ENCODE data around the gene AGAP3.

AGAP3 gene

DNA sequence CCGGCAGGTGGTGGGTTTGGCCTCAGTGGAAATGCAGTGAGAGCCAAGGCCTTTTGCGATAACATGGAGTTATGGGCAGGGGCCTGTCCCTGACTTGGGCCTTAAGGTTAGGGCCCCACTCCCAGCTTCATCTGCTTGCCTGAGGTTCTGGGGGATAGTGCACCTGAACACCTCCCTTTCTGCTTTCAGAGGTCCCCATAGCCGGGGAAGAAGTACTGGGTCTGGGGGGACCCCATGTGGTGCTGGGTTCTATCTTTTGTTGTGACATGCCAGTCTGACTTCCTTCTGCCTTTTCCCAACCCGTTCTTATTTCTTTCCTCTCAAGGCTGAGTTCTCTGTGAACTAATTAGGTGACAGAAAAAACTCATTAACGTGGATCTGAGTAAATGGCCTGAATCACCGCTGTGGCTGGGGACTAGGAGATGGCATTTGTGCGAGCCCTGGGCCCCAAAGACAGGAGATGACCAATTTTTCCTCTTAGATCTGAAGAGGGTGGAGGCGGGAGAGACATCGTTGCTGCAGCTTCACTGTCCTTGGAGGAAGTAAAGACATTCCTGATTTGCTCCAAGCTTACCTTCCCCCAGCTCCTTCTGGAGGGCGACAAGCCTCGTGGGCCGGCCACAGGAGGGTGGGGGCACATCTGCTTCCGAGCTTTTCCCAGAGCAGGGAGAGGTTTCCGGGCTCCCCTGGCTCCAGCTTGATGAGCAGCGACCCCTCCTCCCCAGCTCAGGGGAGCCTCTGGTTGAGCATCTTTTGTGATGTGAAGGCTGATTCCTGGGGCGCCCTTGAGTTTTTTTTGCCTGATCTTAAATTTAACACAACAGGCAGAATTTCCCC, 2.0 kb downstream of the AGAP3 start:
- peak in 1 of 2 experiments; percentile 40 for DNase-seq

- no peak for DNase-seq
Observed at GRCh38 chr7:151088856-151089699, 2.8 kb downstream of the AGAP3 start.

- no peak for DNase-seq
Observed at GRCh38 chr7:151089893-151090730, 3.8 kb downstream of the AGAP3 start.

DNA sequence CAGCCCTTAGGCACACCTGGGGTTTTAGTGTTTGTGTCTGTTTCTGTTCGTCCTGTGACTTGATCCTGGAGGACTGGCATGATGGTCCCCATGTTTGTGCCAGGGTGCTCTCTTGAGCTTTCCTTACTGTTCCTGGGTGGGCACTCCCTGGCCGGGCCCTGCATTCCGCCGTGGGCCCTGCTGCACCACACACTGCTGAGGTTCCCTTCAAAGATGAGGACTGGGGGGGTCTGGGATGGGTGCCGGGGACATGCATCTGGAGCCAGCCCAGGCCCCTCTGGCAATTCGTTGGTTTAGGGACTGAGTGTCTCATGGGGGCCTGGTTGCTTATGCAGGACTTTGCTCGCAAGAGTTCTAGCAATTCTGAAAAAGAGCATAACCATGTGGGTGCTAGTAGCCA, 4.7 kb downstream of the AGAP3 start:
- no peak for DNase-seq

GRCh38 chr7:151091431-151091830, 5.2 kb downstream of the AGAP3 start:
- DNase-seq: no peak

- DNase-seq: no peak
Observed at GRCh38 chr7:151091988-151092387, 5.7 kb downstream of the AGAP3 start.

GRCh38 chr7:151093748-151094147, 7.5 kb downstream of the AGAP3 start:
- DNase-seq: no peak

GRCh38 chr7:151094675-151095074, 8.4 kb downstream of the AGAP3 start:
- DNase-seq: no peak

- DNase-seq: no peak
Observed at GRCh38 chr7:151095123-151095797, 9.0 kb downstream of the AGAP3 start.

- DNase-seq: no peak
Observed at GRCh38 chr7:151095828-151096475, 9.7 kb downstream of the AGAP3 start.

- no peak for DNase-seq
Observed at GRCh38 chr7:151099486-151100211, 13.4 kb downstream of the AGAP3 start.

DNA sequence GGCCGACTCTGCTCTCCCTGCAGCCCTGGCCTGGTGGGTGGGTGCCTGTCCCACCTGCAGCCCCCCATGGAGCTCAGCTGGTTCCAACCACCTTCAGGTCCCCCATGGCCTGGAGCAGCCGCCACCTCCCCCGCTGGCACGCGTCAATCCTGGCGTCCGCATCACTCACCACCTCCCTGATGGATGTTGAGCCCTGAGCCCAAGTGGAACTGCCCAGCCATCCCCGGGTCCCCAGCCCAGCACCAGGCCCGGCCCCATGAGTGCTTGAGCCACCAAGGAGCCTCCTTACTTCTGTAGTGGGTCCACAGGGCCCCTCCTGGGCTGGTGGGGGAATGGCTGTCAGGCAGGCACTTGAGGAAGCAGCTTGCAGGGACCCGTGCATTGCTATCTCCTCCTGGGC, 14.6 kb downstream of the AGAP3 start:
- no peak for DNase-seq

GRCh38 chr7:151101621-151102396, 15.5 kb downstream of the AGAP3 start:
- DNase-seq: no peak

- no peak for DNase-seq
Observed at GRCh38 chr7:151102991-151103390, 16.7 kb downstream of the AGAP3 start.

- no peak for DNase-seq
Observed at GRCh38 chr7:151103973-151104372, 17.7 kb downstream of the AGAP3 start.

DNA sequence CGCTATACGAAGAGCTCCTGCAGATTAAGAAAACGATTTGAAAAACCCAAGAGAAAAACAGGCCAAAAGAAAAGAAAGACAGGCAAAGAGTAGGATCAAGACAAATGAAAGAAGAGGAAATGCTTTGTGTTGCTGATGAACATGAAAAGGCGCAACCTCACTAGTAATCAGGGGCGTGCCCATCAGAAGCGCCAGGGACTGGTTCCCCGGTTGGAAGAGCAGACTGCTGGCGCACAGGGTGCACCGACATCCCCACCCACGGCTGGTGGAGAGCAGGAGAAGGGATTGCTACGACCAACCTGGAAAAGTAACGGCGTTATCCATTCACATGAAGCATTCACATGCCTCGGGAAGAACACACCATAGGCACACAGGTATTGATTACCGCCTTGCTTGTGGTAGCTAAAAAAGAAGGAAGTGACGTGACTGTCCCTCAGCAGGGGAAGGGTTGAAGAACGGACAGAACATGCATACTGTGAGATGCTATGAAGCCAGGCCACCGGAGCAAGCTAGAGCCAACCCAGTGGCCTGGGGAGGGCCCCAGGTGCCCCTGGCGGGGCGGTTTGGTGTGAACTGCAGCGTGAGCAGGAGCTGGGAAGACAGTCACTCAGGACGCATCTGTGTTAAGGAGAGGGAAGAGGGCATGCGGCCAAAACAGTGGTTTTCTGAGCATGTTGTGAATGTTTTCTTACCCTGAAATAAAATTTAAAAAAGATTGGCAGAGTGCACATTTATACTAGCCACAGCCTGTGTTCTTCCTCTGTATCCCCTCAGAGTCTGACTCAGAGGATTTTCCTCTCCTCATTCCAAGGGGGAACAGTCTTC, 18.3 kb downstream of the AGAP3 start:
- no peak for DNase-seq

DNA sequence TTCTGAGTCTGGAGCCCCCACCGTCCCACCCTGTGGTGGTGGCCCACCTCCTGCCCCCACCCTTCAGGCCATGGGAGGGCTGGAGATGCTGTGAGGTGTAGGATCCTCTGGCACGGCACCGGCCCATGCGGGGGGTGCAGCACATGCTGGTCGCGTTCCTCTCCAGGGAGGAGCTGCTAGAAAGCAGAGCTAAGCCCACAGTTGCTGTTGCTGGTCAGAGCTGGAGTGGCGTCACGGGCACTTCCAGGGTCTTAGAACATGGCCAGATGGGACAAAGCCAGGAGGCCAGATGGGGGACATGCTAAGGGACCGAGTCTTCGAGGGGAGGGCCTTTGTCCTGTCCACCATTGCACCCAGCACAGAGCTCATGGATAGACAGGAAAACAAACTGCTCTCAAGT, 21.6 kb downstream of the AGAP3 start:
- no peak for DNase-seq

DNA sequence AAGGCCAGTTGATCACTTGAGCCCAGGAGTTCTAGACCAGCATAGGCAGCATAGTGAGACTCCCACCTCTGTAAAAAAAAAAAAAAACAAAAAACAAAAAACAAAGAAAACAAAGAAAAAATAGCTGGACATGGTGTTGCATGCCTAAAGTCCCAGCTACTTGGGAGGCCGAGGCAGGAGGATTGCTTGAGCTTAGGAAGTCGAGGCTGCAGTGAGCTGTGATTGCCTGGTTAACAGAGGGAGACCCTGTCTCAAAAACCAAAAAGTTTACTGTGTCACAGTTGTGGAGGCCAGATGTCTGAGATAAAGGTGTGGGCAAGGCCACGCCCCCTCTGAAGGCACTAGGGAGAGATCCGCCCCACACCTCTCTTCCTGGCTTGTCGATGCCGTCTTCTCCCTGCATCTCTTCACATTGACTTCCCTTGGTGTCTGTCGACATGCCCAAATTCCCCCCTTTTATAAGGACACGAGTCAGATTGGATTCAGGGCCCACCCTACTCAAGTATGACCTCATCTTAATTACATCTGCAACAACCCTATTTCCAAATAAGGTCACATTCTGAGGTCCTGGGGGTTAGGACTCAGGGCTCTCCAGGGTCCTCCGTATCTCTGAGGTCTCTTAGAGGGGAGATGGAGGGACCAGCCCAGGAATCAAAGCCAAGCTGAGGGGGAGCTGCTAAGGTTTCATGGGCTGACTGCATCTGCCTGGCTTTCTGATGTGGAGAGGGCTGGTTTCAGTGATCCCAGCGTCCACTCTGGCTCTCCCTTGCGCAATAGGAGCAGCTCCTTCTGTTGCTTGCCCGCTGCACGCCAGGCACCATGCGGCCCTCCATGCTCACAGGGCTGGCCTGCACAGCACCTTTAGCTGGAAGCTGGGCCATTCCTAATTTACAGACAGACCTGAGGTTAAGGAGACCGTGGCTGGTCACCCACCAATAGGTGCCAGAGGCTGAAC, 23.1 kb downstream of the AGAP3 start:
- no peak for DNase-seq
